Panc1 (cell line): Measurements from ENCODE around the gene SCAMP3. TPM values are rescaled to one million over a fixed set of nuclear protein-coding genes. Genes with fewer than 3 reads are reported as not detected.

Experiments used
- ATAC-seq: fragments of 200-7000 bp; cut with Tn5 transposase; 2 replicates; pipeline ENCODE4 v1.9.1; 2020; ENCODE audit warnings: mild to moderate bottlenecking, moderate library complexity
- BruUV-seq: library from RNA; stranded (reverse); fragments of 400-500 nt; replicated peaks from 2 replicates; lab custom pipeline; 2021; lab: Mats Ljungman, UMichigan
- CTCF ChIA-PET: fragments of 300-600 bp; sonication (Branson Sonifier 250); formaldehyde crosslinking; loops from one replicate; lab custom pipeline; 2022; ENCODE audit warnings: antibody characterized with exemption; lab: Charles Lee
- POLR2A ChIA-PET: fragments of 300-600 bp; sonication (Branson Sonifier 250); formaldehyde crosslinking; loops from one replicate; lab custom pipeline; 2022; ENCODE audit warnings: antibody characterized with exemption; lab: Charles Lee
- DNase-seq: peaks from one replicate; pipeline ENCODE4 v3.0.0-alpha.2; 2010; ENCODE audit warnings: low read depth, low spot score
- H3K27ac ChIP-seq: 2 replicates; pipeline ENCODE4 v1.5.1; 2011; ENCODE audit warnings: mild to moderate bottlenecking, low read length, inconsistent platforms
- H3K27me3 ChIP-seq: fragments of 200-500 bp; sonication (Bioruptor generic); 2 replicates; pipeline ENCODE4 v1.6.0; 2014; ENCODE audit warnings: low read length, inconsistent platforms; ENCODE audit not compliant: control insufficient read depth, insufficient read depth
- H3K36me3 ChIP-seq: fragments of 200-500 bp; sonication (Bioruptor generic); 2 replicates; pipeline ENCODE4 v1.5.1; 2014; ENCODE audit warnings: inconsistent platforms, mild to moderate bottlenecking, low read length, moderate library complexity; ENCODE audit not compliant: control insufficient read depth, insufficient read depth
- H3K4me1 ChIP-seq: 2 replicates; pipeline ENCODE4 v1.5.1; 2011; ENCODE audit warnings: inconsistent platforms, mild to moderate bottlenecking, low read length, moderate library complexity; ENCODE audit not compliant: control insufficient read depth, insufficient read depth
- H3K4me3 ChIP-seq, 2 experiments: 2 replicates each; pipeline ENCODE4 v1.5.1; 2011 to 2012; ENCODE audit warnings: low read depth in 2 of 2, low read length in 2 of 2, mild to moderate bottlenecking in 2 of 2, inconsistent platforms in 1 of 2, moderate library complexity in 1 of 2
- H3K9me3 ChIP-seq: fragments of 200-500 bp; sonication (Bioruptor generic); 2 replicates; pipeline ENCODE4 v1.5.1; 2014; ENCODE audit warnings: low read depth, mild to moderate bottlenecking, inconsistent platforms, low read length, moderate library complexity; ENCODE audit not compliant: control insufficient read depth, insufficient read depth
- CTCF ChIP-seq: fragments of 450-650 bp; IDR thresholded peaks from 2 replicates; pipeline ENCODE4 v1.5.1; 2017; ENCODE audit warnings: mild to moderate bottlenecking
- POLR2AphosphoS5 ChIP-seq: IDR thresholded peaks from 2 replicates; pipeline ENCODE4 v1.6.1; 2012; ENCODE audit warnings: mild to moderate bottlenecking, low read depth, low read length, moderate library complexity
- REST ChIP-seq, 2 experiments: IDR thresholded peaks; 2 replicates each; pipeline ENCODE4 v1.6.1; 2011 to 2012; ENCODE audit warnings: low read depth in 2 of 2, control low read depth in 1 of 2, low read length in 1 of 2, mild to moderate bottlenecking in 1 of 2, moderate library complexity in 1 of 2; ENCODE audit not compliant: insufficient read depth in 1 of 2
- SIN3A ChIP-seq: IDR thresholded peaks from 2 replicates; pipeline ENCODE4 v1.6.1; 2012; ENCODE audit warnings: low read depth, mild to moderate bottlenecking, low read length, moderate library complexity, borderline replicate concordance; ENCODE audit not compliant: insufficient read depth
- TCF7L2 ChIP-seq: IDR thresholded peaks from 2 replicates; pipeline ENCODE4 v1.6.1; 2011; ENCODE audit warnings: mild to moderate bottlenecking, low read depth, low read length, inconsistent platforms
- in situ Hi-C: cut with HindIII; loops from 2 replicates; pipeline ENCODE4 v1.10.0; 2016; ENCODE audit warnings: low sequenced_read_pairs, low pct_unique_long_range_greater_than_20kb
- intact Hi-C: fragments of 100-400 bp; cut with micrococcal nuclease; formaldehyde crosslinking; loops from one replicate; pipeline ENCODE4 v1.10.0; 2022; ENCODE audit not compliant: unreplicated experiment
- total RNA-seq: library from RNA; stranded (reverse); gene quantifications from one replicate; pipeline ENCODE4 v1.2.1, GENCODE V29; 2021; ENCODE audit not compliant: unreplicated experiment

Gene SCAMP3
- total RNA-seq, 1 experiment from 2014 or later: 200 TPM

- BruUV-seq: no TSS peak
- H3K27me3 ChIP-seq: no peaks in the 10 kb centered on the region
- no peak overlapping the region for H3K27ac ChIP-seq
- H3K36me3 ChIP-seq: no peaks in the 10 kb centered on the region
- H3K9me3 ChIP-seq: no peaks in the 10 kb centered on the region
- no peak for ATAC-seq
- DNase-seq: no peak
- H3K4me1 ChIP-seq: no peaks in the 10 kb centered on the region
- CTCF ChIA-PET: no interaction called here
- intact Hi-C loops (no loop called here), in situ Hi-C loops (no loop called here)
- TF ChIP-seq TCF7L2 (no peak), REST (IDR thresholded peaks at IDR 0.05; ENCODE audit: insufficient read depth in 1 of 2, low read depth in 2 of 2, low read length in 1 of 2) (no peak), CTCF (no peak), POLR2AphosphoS5 (no peak), SIN3A (no peak)
- H3K4me3 ChIP-seq: no peak overlapping the region
- POLR2A ChIA-PET: interaction anchor here (0.5 to 0.6 kb wide), 2 partner anchors 16 to 102 kb away, joined by 3 to 5 read pairs; no protein-coding TSS in a partner anchor
Observed at GRCh38 chr1:155296661-155297060, 34.5 kb upstream of the SCAMP3 start.

- intact Hi-C loops (no loop called here), in situ Hi-C loops (no loop called here)
- POLR2A ChIA-PET: no interaction called here
- H3K9me3 ChIP-seq: no peaks in the 10 kb centered on the region
- no peaks in the 10 kb centered on the region for H3K27me3 ChIP-seq
- H3K4me1 ChIP-seq: no peaks in the 10 kb centered on the region
- H3K36me3 ChIP-seq: no peaks in the 10 kb centered on the region
- no peak for ATAC-seq
- CTCF ChIA-PET: no interaction called here
- H3K4me3 ChIP-seq: no peak overlapping the region
- no peak for DNase-seq
- no peak for TF ChIP-seq TCF7L2
- no peak for TF ChIP-seq CTCF
- no peak for TF ChIP-seq REST (IDR thresholded peaks at IDR 0.05; ENCODE audit: insufficient read depth in 1 of 2, low read depth in 2 of 2, low read length in 1 of 2)
- no peak for TF ChIP-seq POLR2AphosphoS5
- TF ChIP-seq SIN3A: no peak
- no TSS peak for BruUV-seq
- no peak overlapping the region for H3K27ac ChIP-seq
Observed at GRCh38 chr1:155295942-155296267, 33.7 kb upstream of the SCAMP3 start.
